Upper lobe of right lung (tissue), 1 donor: ENCODE measurements around the gene MEGF8. TPM values are rescaled to one million over a fixed set of nuclear protein-coding genes. Genes with fewer than 3 reads are reported as not detected.

Experiments used
- ATAC-seq: fragments of 200-7000 bp; cut with Tn5 transposase; one replicate; pipeline ENCODE4 v1.9.1; 2020; ENCODE audit warnings: mild to moderate bottlenecking, moderate library complexity
- DNase-seq: peaks from one replicate; pipeline ENCODE4 v3.0.0-alpha.2; 2020
- H3K27ac ChIP-seq: fragments of 200-600 bp; one replicate; pipeline ENCODE4 v1.8.0; 2022
- H3K27me3 ChIP-seq: fragments of 200-600 bp; one replicate; pipeline ENCODE4 v1.8.0; 2022; ENCODE audit warnings: mild to moderate bottlenecking
- H3K36me3 ChIP-seq: fragments of 200-600 bp; one replicate; pipeline ENCODE4 v1.8.0; 2022
- H3K4me1 ChIP-seq: fragments of 200-600 bp; one replicate; pipeline ENCODE4 v1.8.0; 2022
- H3K4me3 ChIP-seq: fragments of 200-600 bp; one replicate; pipeline ENCODE4 v1.8.0; 2022; ENCODE audit warnings: mild to moderate bottlenecking
- H3K9me3 ChIP-seq: fragments of 200-600 bp; one replicate; pipeline ENCODE4 v1.8.0; 2022
- intact Hi-C: fragments of 100-400 bp; cut with DNase I; formaldehyde crosslinking; loops from one replicate; pipeline ENCODE4 v1.11.0; 2022
- total RNA-seq: library from RNA; stranded (reverse); fragmentation: NEBNext Ultra II Directional; extraction: Animal tissue kit (Norgen Biotek cat#: 25700); gene quantifications from one replicate; pipeline ENCODE4 v1.2.1, GENCODE V29; 2021
- TF ChIP-seq, protein P1 (sequence below): fragments of 200-600 bp; IDR thresholded peaks from one replicate; pipeline ENCODE4 v1.8.0; 2022; ENCODE audit warnings: antibody characterized with exemption
- donor health status: DM: no; HTN: yes; CAD: no; lungs with severe emphysema.

Gene MEGF8
- total RNA-seq, 1 donor from 2014 or later: 18.4 TPM

DNA sequence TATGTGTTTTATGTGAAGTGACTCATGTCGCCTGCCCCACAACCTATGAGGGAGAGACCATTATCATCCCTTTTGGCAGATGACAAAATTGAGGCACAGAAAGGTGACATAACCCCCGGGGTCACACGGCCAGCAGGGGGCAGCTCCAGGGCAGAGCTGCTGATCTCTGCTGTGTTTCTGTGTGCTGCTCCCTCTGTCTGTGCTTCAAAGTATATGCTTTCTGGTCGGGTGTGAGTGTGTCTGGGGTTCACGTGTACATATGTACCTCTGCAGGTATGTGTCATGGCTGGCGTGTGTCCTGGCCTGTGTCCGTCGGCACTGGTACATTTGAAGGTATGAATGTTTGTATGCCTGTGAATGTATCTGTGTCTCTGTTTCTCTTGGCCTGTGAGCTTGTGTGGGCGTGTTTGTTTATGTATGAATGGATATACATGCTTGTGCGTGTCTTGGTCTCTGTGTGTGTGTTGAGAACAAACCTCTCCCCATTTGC lies 94.7 kb downstream of the MEGF8 start:
- H3K9me3 ChIP-seq: no peaks in the 10 kb centered on the region
- TF ChIP-seq, protein P1, sequence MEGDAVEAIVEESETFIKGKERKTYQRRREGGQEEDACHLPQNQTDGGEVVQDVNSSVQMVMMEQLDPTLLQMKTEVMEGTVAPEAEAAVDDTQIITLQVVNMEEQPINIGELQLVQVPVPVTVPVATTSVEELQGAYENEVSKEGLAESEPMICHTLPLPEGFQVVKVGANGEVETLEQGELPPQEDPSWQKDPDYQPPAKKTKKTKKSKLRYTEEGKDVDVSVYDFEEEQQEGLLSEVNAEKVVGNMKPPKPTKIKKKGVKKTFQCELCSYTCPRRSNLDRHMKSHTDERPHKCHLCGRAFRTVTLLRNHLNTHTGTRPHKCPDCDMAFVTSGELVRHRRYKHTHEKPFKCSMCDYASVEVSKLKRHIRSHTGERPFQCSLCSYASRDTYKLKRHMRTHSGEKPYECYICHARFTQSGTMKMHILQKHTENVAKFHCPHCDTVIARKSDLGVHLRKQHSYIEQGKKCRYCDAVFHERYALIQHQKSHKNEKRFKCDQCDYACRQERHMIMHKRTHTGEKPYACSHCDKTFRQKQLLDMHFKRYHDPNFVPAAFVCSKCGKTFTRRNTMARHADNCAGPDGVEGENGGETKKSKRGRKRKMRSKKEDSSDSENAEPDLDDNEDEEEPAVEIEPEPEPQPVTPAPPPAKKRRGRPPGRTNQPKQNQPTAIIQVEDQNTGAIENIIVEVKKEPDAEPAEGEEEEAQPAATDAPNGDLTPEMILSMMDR: peak; percentile 62
- ATAC-seq: peak; percentile 56
- intact Hi-C loops: no loop called here
- H3K27me3 ChIP-seq: peaks cover 12% of the 10 kb centered on the region
- peak; percentile 78 for DNase-seq
- peaks cover 24% of the 10 kb centered on the region for H3K4me1 ChIP-seq
- H3K36me3 ChIP-seq: no peaks in the 10 kb centered on the region
- H3K4me3 ChIP-seq: no peak overlapping the region
- H3K27ac ChIP-seq: no peak overlapping the region

DNA sequence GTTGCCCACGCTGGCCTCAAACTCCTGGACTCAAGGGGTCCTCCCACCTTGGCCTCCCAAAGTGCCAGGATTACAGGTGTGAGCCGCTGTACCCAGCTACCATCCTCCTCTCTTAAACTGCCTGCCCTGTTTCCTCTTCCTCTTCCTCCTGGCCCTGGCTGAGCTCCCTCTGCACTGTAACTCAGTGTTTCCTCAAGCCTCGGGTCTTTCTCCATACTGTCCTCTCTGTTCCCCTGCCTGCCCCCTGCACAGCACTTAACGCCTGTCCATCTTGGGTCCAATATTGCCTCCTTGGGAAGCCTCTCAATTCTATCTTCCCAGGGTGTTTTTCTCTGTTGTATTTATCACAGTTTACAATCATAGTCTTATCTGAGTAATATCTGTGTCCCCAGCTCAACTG lies 95.7 kb downstream of the MEGF8 start:
- no peaks in the 10 kb centered on the region for H3K9me3 ChIP-seq
- no peak overlapping the region for H3K27ac ChIP-seq
- peaks cover 24% of the 10 kb centered on the region for H3K4me1 ChIP-seq
- intact Hi-C loops: no loop called here
- no peaks in the 10 kb centered on the region for H3K36me3 ChIP-seq
- DNase-seq (no peak), ATAC-seq (no peak)
- peaks cover 18% of the 10 kb centered on the region for H3K27me3 ChIP-seq
- no peak overlapping the region for H3K4me3 ChIP-seq
- TF ChIP-seq, protein P1: no peak

DNA sequence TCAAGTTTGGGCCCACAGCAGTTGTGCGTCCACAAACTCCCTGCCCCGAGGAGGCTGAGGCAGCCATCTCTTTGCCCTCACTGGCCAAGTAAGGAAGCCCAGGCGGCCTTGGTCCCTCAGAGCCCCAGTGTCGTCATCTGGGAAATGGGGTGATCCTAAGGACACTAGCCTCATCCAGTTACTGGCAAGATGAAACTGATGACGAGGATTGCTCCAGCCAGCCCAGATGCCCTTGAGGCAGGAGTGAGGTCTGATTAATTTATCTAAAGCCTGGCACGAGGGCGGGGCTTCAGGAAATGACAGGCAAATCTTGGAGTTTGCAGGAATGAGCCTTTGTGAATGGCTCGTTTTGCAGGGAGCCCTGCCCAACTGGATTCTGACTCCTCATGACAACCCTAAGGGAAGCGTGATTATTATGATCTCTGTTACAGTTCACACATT lies 96.2 kb downstream of the MEGF8 start:
- Histone ChIP-seq H3K4me3 (no peak overlapping the region), H3K27me3 (peaks cover 18% of the 10 kb centered on the region), H3K27ac (no peak overlapping the region), H3K9me3 (no peaks in the 10 kb centered on the region), H3K36me3 (no peaks in the 10 kb centered on the region), H3K4me1 (peaks cover 24% of the 10 kb centered on the region)
- DNase-seq (no peak), ATAC-seq (no peak)
- TF ChIP-seq, protein P1: no peak
- intact Hi-C loops: no loop called here

DNA sequence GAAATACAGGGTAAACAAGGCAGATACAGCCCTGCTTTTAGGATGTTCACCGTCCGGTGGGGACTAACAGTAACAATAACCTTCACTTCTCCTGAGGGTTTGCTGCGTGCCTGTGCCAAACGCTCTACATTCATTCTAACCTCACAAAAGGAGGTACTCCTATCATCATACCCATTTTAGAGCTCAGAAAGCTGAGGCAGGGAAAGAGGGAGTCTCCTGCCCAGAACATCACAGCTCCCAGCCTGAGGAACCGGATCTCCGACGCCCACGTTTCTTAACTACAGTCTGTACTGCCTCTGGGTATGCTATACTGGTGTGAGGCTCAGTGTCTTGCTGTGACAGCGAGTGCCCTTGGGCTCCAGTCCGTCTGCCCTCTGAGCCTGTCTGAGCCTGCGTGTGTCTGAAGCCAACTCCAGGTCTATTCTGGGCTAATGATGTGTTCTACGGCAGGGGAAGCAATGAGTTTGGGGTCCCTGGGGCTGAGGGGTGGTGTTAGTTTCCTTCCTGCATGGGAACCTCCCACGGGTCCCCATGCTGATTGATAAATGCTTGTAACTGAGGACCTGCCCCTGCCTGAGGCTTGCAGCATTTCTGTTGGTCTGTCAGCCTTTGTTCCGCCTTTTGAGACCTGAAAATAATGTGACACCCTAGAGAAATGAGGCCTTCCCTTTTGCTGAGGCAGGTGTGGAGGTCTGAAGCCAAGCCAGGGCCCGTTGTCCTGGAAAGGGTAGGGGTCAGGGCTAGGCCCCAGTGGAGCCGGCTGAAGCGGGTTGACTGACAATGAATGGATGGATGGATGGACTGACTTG lies 96.9 kb downstream of the MEGF8 start:
- H3K27ac ChIP-seq: peak overlapping the region; percentile 58
- TF ChIP-seq, protein P1: no peak

DNA sequence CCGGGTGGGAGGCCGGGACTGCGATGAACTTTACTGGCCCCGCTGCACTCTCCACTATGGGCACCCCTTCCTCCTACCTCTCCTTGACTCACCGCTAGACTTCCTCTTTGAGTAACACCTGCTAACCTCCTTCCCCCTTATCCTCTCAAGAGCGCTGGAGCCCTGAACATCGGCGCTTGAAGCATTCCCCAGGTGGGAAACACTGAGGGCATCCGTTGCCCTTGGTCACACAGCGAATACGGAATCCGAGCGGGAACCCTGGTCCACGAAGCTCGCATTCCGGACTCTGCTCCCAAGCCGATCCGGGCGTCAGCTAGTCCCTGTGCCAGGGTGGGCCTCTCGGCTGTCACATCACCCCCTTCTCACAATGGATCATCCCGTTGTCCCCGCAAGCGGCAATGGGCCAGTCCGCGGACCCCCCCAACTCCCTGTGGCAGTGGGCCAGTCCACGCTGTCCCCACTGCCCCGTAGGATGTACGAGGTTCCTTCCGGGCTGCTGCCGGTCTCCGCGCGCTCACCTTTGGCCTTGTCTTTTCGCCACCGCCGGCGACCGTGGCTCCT lies 97.5 kb downstream of the MEGF8 start:
- H3K27ac ChIP-seq: peak overlapping the region; percentile 58
- ATAC-seq (peak; percentile 49), DNase-seq (peak; percentile 74)
- H3K4me3 ChIP-seq: peak overlapping the region; percentile 65
- TF ChIP-seq, protein P1: no peak
- peaks cover 18% of the 10 kb centered on the region for H3K27me3 ChIP-seq
- intact Hi-C loops: no loop called here
- H3K36me3 ChIP-seq: no peaks in the 10 kb centered on the region
- peaks cover 24% of the 10 kb centered on the region for H3K4me1 ChIP-seq
- no peaks in the 10 kb centered on the region for H3K9me3 ChIP-seq

More for the DNA sequence above, 96.9 kb downstream of the MEGF8 start:
- no peak for DNase-seq
- peaks cover 24% of the 10 kb centered on the region for H3K4me1 ChIP-seq
- H3K9me3 ChIP-seq: no peaks in the 10 kb centered on the region
- H3K36me3 ChIP-seq: no peaks in the 10 kb centered on the region
- H3K27me3 ChIP-seq: peaks cover 18% of the 10 kb centered on the region
- peak overlapping the region; percentile 65 for H3K4me3 ChIP-seq
- no peak for ATAC-seq
- intact Hi-C loops: no loop called here
